VCaP (cell line): ENCODE data around the gene NOB1.
"Not testable (repeated sequence)": the region's sequence is repeated elsewhere in the genome, so short reads cannot be mapped to it uniquely, and the experiment has no call there.

Experiments
- H3K27ac ChIP-seq: fragments of 450-650 bp; 2 replicates; pipeline ENCODE4 v1.5.1; 2017
- CTCF ChIP-seq: fragments of 450-650 bp; conservative IDR thresholded peaks from 2 replicates; pipeline ENCODE4 v1.5.1; 2017; ENCODE audit warnings: mild to moderate bottlenecking, moderate library complexity

NOB1 gene

GRCh38 chr16:69768666-69769065, 13.9 kb upstream of the NOB1 start:
- no peak for TF ChIP-seq CTCF
- no peak overlapping the region for H3K27ac ChIP-seq

GRCh38 chr16:69767459-69768229, 12.9 kb upstream of the NOB1 start:
- no peak for TF ChIP-seq CTCF
- no peak overlapping the region for H3K27ac ChIP-seq

- H3K27ac ChIP-seq: peak overlapping the region; percentile 94
- TF ChIP-seq CTCF: no peak
Measured at GRCh38 chr16:69763599-69763942, 8.8 kb upstream of the NOB1 start.

GRCh38 chr16:69762814-69763598, 8.3 kb upstream of the NOB1 start:
- peak overlapping the region; percentile 94 for H3K27ac ChIP-seq
- TF ChIP-seq CTCF: no peak

- H3K27ac ChIP-seq: peak within 1 kb of the TSS; percentile 94
- no peak for TF ChIP-seq CTCF
Measured at GRCh38 chr16:69761983-69762813, 7.5 kb upstream of the NOB1 start, which contains the start of gene WWP2. TSS of gene WWP2 (plus strand) at chr16:69762332. CDS start at chr16:69787011, 24,679 bp downstream.

GRCh38 chr16:69757375-69757774, 2.6 kb upstream of the NOB1 start:
- not testable (repeated sequence) for H3K27ac ChIP-seq

- no peak overlapping the region for H3K27ac ChIP-seq
- no peak for TF ChIP-seq CTCF
Measured at GRCh38 chr16:69756705-69757104, 2.0 kb upstream of the NOB1 start.
